Stomach (tissue), 9 donors: ENCODE data around the gene WDPCP. TPM values are rescaled to one million over a fixed set of nuclear protein-coding genes. Genes with fewer than 3 reads are reported as not detected.
"Not testable (repeated sequence)": the region's sequence is repeated elsewhere in the genome, so short reads cannot be mapped to it uniquely, and the experiment has no call there.

ENCODE experiments used
- DNase-seq, 2 donors: peaks; one replicate each; pipeline versions ENCODE4 v3.0.0 to v3.0.0-alpha.2; 2013 to 2019
- H3K27ac ChIP-seq, 5 donors: fragments of 200-600 bp in 4 of 5; sonication (generic) in 4 of 5; one replicate each; pipeline ENCODE4 v1.5.1; 2013 to 2019; ENCODE audit warnings: mild to moderate bottlenecking in 1 of 5, moderate library complexity in 1 of 5
- H3K27me3 ChIP-seq, 3 donors: fragments of 200-600 bp; sonication (generic); one replicate each; pipeline ENCODE4 v1.5.1; 2017 to 2019; ENCODE audit warnings: mixed run types in 1 of 3
- H3K36me3 ChIP-seq, 4 donors: fragments of 200-600 bp; sonication (generic); 1 replicate in 3 of 4; 2 replicates in 1 of 4; pipeline ENCODE4 v1.5.1; 2016 to 2019
- H3K4me1 ChIP-seq, 4 donors: fragments of 200-600 bp; sonication (generic); one replicate each; pipeline ENCODE4 v1.5.1; 2016 to 2019
- H3K4me3 ChIP-seq, 4 donors: fragments of 200-600 bp; sonication (generic) in 3 of 4; one replicate each; pipeline ENCODE4 v1.5.1; 2016 to 2019; ENCODE audit warnings: mild to moderate bottlenecking in 1 of 4
- H3K9me3 ChIP-seq, 4 donors: fragments of 200-600 bp; sonication (generic); one replicate each; pipeline ENCODE4 v1.5.1; 2016 to 2019
- EP300 ChIP-seq: sonication (generic); formaldehyde crosslinking; IDR thresholded peaks from one replicate; pipeline ENCODE4 v1.6.1; 2017; ENCODE audit warnings: antibody characterized with exemption
- POLR2A ChIP-seq, 4 donors: fragments of 450-650 bp; IDR thresholded peaks; one replicate each; pipeline ENCODE4 v1.6.1; 2016; ENCODE audit warnings: antibody characterized with exemption in 4 of 4, control low read depth in 2 of 4, mild to moderate bottlenecking in 1 of 4, moderate library complexity in 1 of 4
- POLR2AphosphoS5 ChIP-seq, 3 donors: sonication (generic); formaldehyde crosslinking; IDR thresholded peaks; one replicate each; pipeline ENCODE4 v1.6.1; 2016; ENCODE audit warnings: antibody characterized with exemption in 3 of 3
- WGBS, 5 donors: extraction: QIAGEN DNeasy Blood & Tissue Kit in 3 of 5; methylation state at CpG; one replicate each; pipeline versions ENCODE4 v1.1.5 to v1.1.7; 2013 to 2018; 5-methylcytosine and 5-hydroxymethylcytosine counted together
- intact Hi-C: fragments of 100-400 bp; cut with DNase I; formaldehyde crosslinking; loops from one replicate; pipeline ENCODE4 v1.15.1; 2023; ENCODE audit warnings: low total_unique reads
- polyA plus RNA-seq, 3 donors: library from polyadenylated mRNA; stranded (reverse); fragments of 200-250 nt; gene quantifications; one replicate each; pipeline ENCODE4 v1.2.3, GENCODE V29; 2013
- total RNA-seq, 5 donors: library from RNA; depleted of rRNA; stranded (reverse); fragments of >200 nt; gene quantifications; one replicate each; pipeline versions ENCODE4 v1.1.0 to v1.2.3, GENCODE V29; 2014 to 2016
- TF ChIP-seq, protein P1 (sequence below), 7 experiments: fragments of 450-650 bp in 4 of 7; fragments of 200-600 bp in 3 of 7; sonication (generic) in 3 of 7; IDR thresholded peaks; one replicate each; pipeline ENCODE4 v1.5.1; 2016 to 2019; ENCODE audit warnings: antibody characterized with exemption in 7 of 7, control low read depth in 2 of 7, mild to moderate bottlenecking in 1 of 7
- donor health status: healthy with polysubstance abuse.
- donor health status: Bipolar disorder and iron deficiency.
- donor health status: healthy.

WDPCP gene
- total and polyA plus RNA-seq, 8 donors = 1.9 to 38.8 (median 7.7) TPM

DNA sequence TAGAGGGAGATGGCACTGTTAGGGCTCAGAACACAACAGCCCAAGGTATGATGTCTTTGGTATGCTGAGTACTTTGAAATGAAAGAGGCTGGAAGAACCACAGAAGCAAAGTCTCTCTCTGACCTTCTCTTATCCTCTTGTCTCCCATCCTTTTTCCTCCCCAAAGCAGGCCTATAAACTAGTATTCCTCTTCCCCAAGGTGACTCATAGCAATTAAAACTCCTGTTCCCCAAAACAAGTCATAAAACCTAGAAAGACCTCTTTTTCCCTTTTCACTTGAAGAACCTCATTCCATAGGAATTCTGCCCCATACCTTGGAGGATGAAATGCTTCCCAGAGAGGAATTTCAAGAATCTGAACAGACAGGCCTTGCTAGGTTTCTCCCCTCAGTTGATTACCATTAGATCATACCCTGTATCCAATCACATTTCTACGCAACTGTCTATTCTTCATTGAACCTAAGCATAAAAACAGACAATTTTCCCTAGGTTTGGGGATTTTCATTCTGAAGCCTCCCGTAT is 26.2 kb upstream of the WDPCP start:
- Histone ChIP-seq H3K9me3 (no peaks in the 10 kb centered on the region), H3K27me3 (no peaks in the 10 kb centered on the region), H3K27ac (no peak overlapping the region), H3K4me1 (no peaks in the 10 kb centered on the region), H3K4me3 (no peak overlapping the region), H3K36me3 (no peaks in the 10 kb centered on the region)
- no peak for DNase-seq
- 92 to 95% (median 94%) methylated on average over 2 of the region's 2 CpGs for WGBS, 5 donors
- intact Hi-C loops = no loop called here
- TF ChIP-seq, protein P1, sequence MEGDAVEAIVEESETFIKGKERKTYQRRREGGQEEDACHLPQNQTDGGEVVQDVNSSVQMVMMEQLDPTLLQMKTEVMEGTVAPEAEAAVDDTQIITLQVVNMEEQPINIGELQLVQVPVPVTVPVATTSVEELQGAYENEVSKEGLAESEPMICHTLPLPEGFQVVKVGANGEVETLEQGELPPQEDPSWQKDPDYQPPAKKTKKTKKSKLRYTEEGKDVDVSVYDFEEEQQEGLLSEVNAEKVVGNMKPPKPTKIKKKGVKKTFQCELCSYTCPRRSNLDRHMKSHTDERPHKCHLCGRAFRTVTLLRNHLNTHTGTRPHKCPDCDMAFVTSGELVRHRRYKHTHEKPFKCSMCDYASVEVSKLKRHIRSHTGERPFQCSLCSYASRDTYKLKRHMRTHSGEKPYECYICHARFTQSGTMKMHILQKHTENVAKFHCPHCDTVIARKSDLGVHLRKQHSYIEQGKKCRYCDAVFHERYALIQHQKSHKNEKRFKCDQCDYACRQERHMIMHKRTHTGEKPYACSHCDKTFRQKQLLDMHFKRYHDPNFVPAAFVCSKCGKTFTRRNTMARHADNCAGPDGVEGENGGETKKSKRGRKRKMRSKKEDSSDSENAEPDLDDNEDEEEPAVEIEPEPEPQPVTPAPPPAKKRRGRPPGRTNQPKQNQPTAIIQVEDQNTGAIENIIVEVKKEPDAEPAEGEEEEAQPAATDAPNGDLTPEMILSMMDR (IDR thresholded peaks at IDR 0.05) = no peak
- TF ChIP-seq POLR2AphosphoS5 (IDR thresholded peaks at IDR 0.05) (no peak), EP300 (no peak), POLR2A (IDR thresholded peaks at IDR 0.05) (no peak)

DNA sequence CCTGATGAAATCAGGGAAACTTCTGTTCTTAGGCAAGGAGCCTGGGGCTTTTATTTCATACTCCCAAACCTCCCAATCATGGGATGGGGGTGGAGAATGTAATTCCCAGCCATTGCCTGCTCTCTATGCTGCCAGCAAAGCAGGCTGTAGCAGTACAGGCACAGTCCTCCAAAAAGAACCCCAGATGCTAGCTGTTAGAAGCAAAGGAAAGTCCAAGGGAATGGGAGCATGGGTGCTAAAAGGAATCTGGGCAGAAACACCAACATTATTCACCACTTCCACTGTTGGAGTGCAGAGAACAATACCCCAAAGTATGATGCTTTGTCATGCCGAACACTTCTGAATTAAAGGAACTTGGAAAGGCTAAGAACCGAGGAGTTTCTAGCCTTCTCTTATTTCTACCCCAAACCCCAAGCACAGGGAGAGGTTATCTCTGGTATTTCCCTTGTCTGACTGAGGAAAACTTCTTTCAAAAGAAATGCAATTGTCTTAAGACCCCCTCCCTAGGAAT is 25.2 kb upstream of the WDPCP start:
- Histone ChIP-seq H3K4me1 (no peaks in the 10 kb centered on the region), H3K9me3 (no peaks in the 10 kb centered on the region), H3K4me3 (no peak overlapping the region), H3K36me3 (no peaks in the 10 kb centered on the region), H3K27me3 (no peaks in the 10 kb centered on the region), H3K27ac (no peak overlapping the region)
- no peak for TF ChIP-seq POLR2AphosphoS5 (IDR thresholded peaks at IDR 0.05)
- TF ChIP-seq POLR2A (IDR thresholded peaks at IDR 0.05) = no peak
- TF ChIP-seq, protein P1 (IDR thresholded peaks at IDR 0.05) = no peak
- no peak for TF ChIP-seq EP300
- 55 to 79% (median 64%) methylated on average over 2 of the region's 2 CpGs for WGBS, 5 donors
- DNase-seq = no peak
- intact Hi-C loops = no loop called here

DNA sequence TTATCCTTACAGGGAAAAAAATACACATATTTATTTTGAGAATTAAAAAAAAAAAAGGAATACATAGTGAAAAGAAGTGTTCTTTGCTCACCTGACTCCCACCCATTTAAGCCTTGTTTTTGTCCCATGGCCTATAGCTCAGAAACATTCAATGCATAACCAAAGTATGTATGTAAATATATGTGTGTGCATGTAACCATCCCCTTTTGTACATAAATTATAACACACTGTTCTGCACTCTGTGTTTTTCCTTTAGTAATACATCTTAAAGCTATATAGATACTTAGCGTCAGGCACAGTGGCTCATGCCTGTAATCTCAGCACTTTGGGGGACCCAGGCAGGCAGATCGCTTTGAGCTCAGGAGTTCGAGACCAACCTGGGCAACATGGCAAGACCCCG is 22.2 kb upstream of the WDPCP start:
- TF ChIP-seq POLR2AphosphoS5 (IDR thresholded peaks at IDR 0.05) (no peak), EP300 (no peak), POLR2A (IDR thresholded peaks at IDR 0.05) (no peak)
- TF ChIP-seq, protein P1 (IDR thresholded peaks at IDR 0.05) = no peak
- DNase-seq = no peak
- H3K27ac ChIP-seq = no peak overlapping the region
- no peaks in the 10 kb centered on the region for H3K4me1 ChIP-seq
- no peaks in the 10 kb centered on the region for H3K27me3 ChIP-seq
- 91 to 99% (median 96%) methylated on average over 4 of the region's 4 CpGs for WGBS, 5 donors
- no peaks in the 10 kb centered on the region for H3K9me3 ChIP-seq
- intact Hi-C loops = no loop called here
- H3K4me3 ChIP-seq = no peak overlapping the region
- peaks cover 16 to 24% (median 23%) of the 10 kb centered on the region in 4 donors for H3K36me3 ChIP-seq

DNA sequence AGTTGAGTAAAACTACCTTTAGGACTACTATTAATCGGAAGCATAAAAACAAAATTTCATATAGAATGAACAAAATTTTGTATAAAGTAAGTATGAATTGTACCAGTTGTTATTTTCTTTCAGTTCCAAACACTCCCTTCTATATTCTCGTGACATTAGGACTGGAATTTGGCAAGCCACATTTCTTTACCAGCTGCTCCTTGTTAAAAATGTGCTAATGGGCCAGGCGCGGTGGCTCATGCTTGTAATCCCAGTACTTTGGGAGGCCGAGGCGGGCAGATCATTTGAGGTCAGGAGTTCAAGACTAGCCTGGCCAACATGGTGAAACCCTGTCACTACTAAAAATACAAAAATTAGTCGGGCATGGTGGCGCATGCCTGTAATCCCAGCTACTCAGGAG is 20.6 kb upstream of the WDPCP start:
- DNase-seq, H3K4me1 ChIP-seq, H3K4me3 ChIP-seq, H3K27me3 ChIP-seq, H3K9me3 ChIP-seq, intact Hi-C loops, H3K27ac ChIP-seq: not testable (repeated sequence)
- H3K36me3 ChIP-seq = peaks cover 31 to 41% (median 40%) of the 10 kb centered on the region in 4 donors
- WGBS, 5 donors = 66 to 75% (median 72%) methylated on average over 8 of the region's 8 CpGs

DNA sequence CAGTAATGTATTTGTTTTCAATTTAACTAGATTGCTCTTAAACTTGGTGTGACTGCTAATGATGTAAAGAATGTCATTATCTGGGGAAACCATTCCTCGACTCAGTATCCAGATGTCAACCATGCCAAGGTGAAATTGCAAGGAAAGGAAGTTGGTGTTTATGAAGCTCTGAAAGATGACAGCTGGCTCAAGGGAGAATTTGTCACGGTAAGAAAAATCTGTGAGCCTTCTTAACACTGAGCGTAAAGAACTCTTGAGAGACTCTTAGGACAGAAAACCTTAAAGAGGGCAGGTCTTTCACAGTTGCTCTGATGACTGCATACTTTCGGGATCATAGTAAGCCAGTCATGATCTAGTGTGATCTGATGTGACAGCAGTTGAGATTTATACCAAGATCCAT is 16.4 kb upstream of the WDPCP start:
- no peaks in the 10 kb centered on the region for H3K27me3 ChIP-seq
- H3K4me3 ChIP-seq = no peak overlapping the region
- TF ChIP-seq, protein P1 (IDR thresholded peaks at IDR 0.05) = no peak
- TF ChIP-seq POLR2A (IDR thresholded peaks at IDR 0.05) (no peak), POLR2AphosphoS5 (IDR thresholded peaks at IDR 0.05) (no peak), EP300 (no peak)
- DNase-seq = no peak
- peaks cover 0 to 22% (median 9%) of the 10 kb centered on the region in 4 donors for H3K4me1 ChIP-seq
- no peaks in the 10 kb centered on the region for H3K9me3 ChIP-seq
- intact Hi-C loops = no loop called here
- WGBS, 5 donors = 87 to 93% (median 91%) methylated on average over 4 of the region's 4 CpGs
- H3K36me3 ChIP-seq = peaks cover 41 to 81% (median 78%) of the 10 kb centered on the region in 4 donors
- H3K27ac ChIP-seq = no peak overlapping the region
